NOMO-1 (cell line): ENCODE results near the gene CCDC12.

Source experiments
- DNase-seq, 2 experiments: peaks; one replicate each; lab custom pipeline; 2025; ENCODE audit not compliant: unreplicated experiment in 2 of 2; lab: John Stamatoyannopoulos, UW

Gene CCDC12

DNA sequence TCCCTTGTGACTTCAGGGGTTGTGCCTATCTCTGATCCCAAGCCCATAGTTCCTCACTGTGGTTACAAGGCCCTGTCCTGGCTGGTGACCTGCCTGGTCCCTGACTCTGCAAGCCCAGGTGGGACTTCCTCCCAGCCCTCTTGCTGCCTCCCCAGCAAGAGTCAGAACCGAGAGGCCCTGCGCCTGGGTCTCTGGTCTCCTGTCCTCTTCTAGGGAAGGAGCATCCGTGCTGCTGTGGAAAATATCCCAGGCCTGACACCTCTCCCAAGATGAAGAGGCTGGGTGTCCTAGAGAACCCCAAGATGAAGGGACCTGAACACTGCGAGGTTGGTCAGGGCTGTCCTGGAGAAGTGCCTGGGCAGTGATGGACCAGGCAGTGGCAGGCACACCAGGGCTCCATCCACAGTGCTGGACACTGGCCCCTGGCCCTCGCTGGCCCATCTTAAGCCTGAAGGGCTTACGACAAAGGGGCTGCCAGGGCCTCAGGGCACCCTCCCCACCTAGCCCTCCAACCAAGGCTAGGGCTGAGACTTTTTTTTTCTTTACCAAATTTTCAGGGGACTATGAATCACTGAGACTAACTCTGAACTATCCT is 66.3 kb downstream of the CCDC12 start:
- no peak for DNase-seq

DNA sequence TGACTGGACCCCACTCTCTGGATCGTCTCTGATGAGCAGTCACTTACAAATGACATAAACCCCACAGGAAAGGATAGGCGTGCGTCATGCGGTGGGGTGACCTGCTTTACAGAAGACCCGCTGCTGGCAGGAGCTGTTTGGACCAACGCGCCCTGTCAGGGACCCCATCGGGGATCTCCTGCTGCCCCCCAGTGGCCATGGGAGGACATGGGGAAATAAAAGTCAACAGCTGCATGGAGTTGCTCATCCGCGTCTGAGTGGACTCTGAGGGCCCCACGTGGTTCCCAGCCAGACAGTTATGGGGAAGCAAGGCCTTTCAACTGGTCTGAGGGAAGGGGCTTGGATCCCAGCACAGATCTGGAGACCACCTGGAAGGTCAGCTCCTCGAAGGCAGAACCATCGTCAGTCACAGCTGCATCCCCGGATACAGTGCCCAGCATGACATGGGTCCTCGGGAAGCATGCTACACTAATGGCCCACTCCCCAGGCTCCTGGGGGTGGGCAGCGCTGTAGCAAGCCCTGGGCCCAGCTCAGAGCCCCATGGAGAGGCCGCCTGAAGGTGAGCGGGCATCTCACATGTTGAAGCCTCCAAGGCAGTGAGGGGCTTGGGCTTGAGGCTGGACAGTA is 66.9 kb downstream of the CCDC12 start:
- DNase-seq, result peak; percentile 74

DNA sequence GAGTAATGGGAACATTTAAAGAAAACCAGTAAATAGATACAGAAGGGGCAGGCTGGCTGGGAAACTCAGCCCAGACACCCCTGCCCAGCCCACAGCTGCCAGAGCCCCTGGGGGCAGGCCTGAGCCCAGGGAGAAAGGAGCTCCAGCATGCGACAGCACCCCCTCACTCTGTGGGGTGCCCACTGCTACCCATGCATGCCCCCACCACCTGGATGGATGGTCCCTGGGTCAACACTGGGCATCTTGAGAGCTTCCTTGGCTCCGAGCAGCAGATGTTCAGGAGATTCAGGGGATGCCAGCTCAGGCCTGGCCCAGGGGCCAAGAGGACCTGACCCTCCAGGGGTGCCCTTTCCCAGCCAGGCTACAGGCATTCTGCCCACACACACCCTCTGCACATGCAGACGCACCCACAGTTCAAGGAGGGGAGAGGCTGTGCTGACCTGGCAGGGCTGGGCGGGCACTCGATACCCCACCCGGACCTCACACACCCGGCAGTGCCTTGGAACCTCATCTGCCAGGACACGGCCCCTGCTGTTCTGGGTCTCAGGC is 67.5 kb downstream of the CCDC12 start:
- no peak for DNase-seq

DNA sequence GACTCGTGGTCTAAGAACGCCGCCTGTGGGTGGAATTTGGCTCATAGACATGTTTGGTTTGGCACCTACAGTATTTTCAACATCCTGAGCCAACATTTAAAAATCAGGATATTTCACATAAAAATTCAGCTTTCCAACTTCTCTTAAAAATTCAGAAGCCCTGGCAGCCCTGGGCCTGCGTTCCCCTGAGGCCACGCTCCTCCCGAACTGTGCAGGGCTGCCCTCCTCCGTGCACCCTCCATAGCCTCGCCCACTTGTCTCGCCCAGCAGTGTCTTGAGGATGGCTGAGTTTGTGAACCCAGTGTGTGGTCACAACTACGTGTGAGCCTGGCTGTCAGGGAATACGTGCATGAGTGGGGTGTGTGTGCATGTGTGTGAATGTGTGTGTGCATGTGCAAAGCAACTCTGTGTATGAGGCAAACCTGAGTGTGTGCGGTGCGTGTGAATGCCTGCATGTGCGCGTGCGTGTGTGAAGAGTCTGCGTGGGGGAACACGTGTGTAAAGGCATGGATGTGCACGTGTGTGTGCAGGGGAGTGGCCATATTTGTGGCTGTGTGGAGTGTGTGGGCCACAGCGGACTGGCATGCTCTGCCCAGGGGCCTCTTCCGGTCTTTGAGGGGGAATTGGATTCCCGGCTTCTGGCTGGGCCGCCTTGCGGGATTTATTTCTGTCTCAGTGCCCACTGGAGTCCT is 68.1 kb downstream of the CCDC12 start:
- DNase-seq, result no peak

DNA sequence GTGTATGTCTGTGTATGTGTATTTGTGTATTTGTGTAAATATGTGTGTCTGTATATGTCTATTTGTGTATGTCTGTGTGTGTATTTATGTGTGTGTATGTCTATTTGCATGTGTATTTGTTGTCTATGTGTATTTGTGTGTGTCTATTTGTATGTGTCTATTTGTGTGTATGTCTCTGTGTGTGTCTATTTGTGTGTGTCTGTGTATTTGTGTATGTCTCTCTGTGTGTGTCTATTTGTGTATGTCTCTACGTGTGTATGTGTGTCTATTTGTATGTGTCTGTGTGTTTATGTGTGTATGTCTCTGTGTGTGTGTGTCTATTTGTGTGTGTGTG is 68.6 kb downstream of the CCDC12 start:
- DNase-seq, result no peak

DNA sequence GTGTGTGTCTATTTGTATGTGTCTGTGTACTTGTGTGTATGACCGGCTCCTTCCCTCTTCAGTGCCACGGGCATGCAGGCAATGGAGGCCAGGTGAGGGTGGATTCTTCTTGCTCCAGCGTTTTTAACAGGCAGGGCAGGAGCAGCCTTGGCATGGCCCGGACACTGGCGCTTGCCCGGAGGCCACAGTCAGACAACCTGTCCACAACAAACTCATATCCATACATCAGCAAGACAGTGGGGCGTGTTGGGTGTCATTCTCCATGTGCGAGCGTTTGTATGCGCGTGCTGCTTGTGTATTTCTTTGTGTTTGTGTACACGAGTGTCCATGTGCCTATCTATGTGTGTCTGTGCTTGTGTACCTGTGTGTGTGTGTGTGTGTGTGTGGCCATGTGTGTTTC is 69.3 kb downstream of the CCDC12 start:
- no peak for DNase-seq

DNA sequence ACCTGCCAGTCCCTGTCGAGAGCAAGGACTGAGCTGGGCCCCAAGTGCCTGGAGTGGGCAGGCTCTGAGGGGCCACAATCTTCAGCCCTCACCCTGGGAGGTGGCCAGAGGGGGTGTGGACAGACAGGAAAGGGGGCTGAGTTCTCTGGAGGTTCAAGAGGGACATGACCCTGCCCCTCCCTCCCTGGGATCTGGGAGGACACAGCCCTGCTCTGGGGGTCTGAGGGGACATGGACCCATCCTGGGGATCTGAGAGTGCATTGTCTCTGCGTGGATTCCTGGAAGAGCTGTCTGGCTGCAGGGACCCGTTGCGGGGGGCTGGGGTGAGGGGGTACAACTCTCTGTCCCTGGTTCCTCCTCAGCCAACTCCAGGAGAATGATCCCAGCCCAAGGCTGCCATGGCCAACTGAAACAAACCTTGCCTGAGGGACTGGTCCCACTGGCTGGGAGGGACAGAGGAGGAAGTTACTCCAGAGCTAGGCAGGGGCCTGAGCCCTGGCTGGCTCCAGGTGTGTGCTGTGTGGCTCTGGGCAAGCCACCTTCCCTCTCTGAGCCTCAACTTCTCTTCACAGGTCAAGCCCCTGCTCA is 70.0 kb downstream of the CCDC12 start:
- no peak for DNase-seq

DNA sequence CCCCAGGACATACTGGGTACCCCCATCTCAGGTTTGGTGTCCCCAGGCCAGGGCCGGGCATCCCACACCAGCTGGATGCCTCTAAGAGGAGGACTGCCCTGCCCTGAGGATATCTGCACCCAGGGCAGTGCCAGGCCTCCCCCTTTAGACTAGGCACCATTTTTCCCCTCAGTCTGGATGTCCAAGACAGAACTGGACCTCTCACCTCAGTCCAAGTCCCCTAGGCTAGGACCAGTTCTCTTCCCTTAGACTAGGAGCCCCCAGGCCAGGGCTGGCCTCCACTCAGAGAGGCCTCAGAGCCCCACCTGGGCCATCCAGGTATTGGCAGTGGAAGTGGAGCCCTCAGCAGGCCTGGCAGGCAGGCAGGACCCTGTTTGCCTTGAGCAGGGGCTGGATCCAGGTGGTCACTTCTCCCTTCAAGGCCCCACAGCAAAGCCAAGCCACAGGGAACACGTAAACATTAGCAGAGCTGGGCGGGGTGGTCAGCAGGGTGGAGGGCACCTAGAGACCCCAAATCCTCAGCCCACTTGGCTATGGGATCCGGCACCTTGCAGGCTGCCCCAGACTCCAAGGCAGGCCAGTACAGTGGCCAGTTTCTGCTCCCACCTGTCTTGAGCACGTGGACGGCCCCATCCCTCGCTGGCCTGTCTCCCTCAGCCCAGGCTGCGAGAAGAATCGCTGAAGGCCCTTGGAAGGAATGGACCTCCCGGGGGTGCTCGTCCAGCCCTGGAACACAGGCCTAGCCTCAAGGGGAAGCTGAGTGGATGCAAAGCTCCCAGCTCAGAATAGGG is 70.7 kb downstream of the CCDC12 start:
- DNase-seq, result no peak

DNA sequence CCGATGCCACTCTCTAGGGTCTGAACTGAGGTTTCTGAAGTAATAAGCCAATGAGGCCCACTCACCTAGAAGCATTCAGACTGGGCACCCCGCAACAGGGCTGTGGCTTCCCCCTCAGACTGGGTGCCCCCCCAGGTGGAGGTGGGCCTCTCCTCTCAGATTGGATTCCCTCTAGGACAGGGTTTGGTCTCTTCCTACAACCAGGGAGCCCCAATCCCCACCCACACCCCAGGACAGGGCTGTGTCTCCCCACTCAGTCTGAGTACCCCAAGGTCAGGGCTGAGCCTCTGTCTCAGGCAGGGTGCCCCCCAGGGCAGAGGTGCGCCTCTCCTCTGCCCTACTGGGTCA is 71.4 kb downstream of the CCDC12 start:
- DNase-seq, result no peak

DNA sequence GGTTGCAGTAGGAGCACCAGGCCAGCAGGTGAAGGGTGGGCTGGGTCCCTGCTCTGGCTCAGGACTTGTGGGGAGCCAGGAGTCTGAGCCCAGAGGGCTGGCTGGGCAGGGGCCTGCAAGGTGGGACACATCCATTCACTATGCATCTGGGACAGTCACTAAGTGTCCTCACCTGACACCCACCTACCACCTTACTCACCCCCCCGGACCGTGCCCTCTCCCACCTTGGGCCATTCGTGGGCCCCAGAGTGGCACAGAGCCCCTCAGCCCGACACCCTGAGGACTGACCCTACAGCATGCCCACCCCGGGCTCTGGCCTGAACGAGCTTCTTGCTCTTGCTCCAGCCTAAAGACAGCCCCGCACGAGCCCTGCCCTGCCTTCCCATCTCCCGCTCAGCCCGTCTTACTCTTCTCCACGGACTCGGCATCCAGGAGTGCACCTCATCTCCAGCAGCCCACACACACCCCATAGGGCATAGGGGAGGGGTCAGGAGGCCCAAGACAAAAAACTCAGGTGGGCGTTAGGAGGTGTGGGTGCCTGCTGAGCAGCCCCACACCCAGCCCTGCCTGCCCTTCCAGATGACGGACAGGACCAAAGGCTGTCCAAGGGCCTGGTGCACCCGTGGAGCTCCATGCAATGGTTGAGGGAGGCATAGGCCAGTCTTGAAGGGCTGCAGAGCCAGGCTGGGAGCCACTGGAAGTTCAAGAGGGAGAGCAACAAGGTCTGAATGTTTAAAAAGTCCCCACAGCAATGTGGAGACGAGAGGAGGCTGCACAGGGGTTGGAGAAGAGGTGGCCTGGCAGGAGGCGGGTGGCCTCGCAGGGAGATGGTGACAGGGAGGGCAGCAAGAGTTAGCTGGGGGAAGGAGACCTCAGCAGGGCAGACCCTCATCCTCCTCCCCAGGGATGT is 72.0 kb downstream of the CCDC12 start:
- DNase-seq, result no peak

DNA sequence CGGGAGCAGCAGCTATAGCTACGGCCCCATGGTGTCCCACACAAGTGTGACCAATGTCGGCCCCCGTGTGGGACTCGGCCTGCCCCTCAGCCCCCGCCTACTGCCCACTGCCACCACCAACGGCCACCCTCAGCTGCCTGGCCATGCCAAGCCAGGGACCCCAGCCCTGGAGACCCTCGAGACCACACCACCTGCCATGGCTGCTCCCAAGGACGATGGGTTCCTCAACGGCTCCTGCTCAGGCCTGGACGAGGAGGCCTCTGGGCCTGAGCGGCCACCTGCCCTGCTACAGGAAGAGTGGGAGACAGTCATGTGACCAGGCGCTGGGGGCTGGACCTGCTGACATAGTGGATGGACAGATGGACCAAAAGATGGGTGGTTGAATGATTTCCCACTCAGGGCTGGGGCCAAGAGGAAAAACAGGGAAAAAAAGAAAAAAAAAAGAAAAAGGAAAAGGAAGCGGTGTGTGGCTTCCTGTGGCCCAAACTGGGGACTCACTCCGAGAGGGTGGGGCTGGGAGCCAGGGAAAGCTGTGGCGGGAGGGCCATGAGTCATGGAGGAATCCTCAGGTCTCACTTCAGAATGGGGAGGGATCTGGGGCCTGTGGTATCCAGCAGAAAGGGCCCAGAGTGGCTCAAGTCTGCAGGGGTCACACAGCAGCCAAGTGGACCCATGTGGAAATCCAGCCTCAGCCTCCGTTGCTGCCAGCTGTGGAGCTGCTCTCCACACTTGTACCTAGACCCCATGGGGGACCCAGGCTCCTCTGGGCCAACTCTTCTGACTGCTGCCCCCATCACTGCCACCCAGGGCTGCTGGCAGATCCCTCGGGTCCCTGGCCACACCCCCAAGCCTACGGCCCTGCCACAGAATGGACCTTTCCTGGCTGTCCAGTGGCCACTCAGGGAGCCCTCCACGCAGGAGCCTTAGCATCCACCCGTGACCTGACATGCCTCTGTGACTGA is 72.9 kb downstream of the CCDC12 start:
- no peak for DNase-seq

DNA sequence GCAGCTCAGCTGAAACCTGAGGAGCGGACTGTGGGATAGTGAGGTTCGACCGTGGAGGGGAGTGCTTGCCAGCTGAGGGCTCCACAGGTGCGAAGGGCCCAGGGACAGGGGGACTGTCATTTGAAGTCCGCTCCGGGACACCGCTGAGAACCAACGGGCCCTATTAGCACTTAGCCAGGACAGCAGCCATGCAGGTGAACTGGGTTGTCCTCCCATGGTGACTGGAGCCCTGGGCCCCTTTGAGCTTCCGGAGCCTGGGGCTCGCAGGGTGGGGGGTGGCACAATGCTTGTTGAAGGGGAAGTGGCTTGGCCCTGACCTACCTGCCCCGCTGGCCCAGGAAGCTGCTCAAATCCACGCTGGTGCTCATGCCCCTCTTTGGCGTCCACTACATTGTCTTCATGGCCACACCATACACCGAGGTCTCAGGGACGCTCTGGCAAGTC is 74.3 kb downstream of the CCDC12 start:
- no peak for DNase-seq

DNA sequence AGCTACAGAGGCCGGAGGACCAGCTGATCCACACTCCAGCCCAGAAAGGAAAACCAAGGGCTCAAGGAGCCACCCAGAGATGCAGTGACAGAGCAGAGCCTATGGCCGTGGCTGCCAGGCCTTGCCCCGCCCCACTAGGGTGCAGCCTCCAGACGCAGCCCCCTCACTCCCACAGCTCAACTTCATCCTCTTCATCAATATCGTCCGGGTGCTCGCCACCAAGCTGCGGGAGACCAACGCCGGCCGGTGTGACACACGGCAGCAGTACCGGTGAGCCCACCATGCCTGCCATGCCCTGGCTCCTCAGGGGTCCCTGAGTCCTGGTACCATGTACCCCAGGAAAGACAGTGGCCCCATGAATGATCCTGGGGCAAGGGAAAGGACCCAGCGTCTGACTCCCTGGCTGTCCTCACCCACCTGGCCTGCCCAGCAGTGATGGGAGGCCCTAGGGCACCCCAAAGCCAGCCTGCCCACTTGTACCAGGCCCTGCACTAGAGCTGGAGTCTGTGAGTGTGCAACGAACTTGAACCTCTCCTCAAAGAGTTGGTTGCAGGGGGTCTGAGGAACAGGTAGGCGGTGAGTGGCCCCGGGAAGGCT is 74.9 kb downstream of the CCDC12 start:
- no peak for DNase-seq

DNA sequence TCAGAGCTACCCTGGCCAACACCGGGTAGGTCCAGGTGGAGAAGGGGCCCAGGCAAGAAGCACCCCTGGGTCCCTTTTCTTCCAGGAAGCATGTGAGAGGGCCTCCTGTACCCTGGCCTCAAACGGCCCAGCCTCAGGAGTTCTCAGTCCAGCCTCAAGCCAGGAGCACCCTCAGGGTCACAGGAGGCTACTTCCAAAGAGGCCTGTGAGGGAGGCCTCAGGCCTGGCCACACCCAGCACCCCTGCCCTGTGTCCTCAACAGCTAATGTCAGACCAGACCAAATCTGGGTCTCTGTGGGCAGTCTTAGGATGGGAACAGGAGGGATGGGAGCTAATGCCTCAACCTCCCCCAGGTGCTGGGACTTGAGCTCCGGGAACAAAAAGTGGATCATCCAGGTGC is 75.5 kb downstream of the CCDC12 start:
- no peak for DNase-seq

DNA sequence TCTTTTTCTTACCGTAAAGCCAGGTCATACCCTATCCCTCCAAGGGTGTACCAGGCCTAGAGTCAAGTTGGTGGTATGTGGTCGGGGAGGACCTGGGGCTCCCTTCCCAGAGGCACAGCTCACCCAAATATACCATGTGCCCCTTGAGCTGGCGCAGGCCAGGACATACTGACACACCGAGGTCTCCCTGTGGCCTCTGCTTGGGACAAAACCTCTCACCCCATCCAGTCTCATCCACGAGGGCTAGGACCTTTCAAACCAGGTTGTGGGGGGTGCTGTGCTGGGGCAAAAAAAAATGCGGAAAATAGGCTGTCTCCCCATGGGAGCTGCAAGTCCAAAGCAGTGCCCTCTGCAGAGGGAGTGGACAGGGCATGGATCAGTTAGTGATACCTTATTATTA is 76.2 kb downstream of the CCDC12 start:
- no peak for DNase-seq

DNA sequence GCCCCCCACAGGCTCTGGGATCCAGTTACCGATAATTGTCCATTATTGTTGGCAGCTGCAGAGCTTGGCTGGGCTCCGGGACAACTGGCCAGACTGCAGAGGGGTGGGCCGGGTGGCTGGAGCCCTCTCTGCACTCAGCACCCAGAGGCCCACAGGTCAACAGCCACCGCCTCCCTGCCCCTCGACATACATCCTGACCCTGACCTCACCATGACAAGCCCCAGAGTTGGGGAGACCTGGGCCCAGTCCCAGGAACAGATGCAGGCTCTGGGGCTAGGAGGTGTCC is 76.6 kb downstream of the CCDC12 start:
- no peak for DNase-seq

DNA sequence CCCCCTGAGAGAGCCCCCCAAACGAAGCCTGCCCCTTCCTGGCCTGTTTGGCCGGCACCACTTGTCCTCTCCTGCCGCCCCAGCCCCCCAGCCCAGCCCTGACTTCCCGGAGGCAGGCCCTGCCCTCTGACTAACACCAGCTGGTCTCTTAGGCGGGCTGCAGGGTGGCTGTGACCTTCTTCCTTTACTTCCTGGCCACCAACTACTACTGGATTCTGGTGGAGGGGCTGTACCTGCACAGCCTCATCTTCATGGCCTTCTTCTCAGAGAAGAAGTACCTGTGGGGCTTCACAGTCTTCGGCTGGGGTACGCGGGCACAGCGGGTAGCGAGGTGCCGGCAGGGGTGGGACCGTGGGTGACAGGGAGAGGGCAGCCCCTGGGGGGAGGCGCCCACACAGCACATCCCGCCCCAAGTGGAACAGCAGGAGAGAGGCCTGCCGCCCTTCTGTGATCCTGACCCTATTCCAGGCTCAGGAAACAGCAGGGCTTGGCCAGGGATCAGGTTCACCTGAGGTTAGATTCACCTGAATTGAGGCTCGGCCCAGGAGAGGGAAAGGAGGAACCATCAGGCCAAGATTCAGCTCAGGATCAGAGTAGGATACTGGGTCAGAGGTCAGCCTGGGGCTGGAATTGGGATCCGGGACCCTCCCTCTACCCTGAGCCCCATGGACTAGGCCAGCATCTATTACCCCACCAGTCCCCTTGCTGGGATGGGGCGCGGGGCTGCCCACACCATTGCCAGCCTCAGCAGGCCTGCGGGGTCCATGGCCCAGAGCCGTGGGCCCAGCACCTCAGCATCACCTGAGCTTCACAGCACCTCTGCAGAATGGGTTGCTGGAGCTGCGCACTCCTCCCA is 77.2 kb downstream of the CCDC12 start:
- no peak for DNase-seq
